Peyer's patch (tissue), 4 donors: ENCODE data around the gene PTPRM. TPM values are rescaled to one million over a fixed set of nuclear protein-coding genes. Genes with fewer than 3 reads are reported as not detected.

ENCODE experiments used
- DNase-seq, 3 donors: peaks; one replicate each; pipeline ENCODE4 v3.0.0-alpha.2; 2017 to 2019
- H3K27ac ChIP-seq, 4 donors: fragments of 200-600 bp; sonication (generic); one replicate each; pipeline ENCODE4 v1.5.1; 2016 to 2019
- H3K27me3 ChIP-seq, 2 donors: fragments of 200-600 bp; sonication (generic); one replicate each; pipeline ENCODE4 v1.5.1; 2019
- H3K36me3 ChIP-seq, 3 donors: fragments of 200-600 bp; sonication (generic); one replicate each; pipeline ENCODE4 v1.5.1; 2016 to 2019
- H3K4me1 ChIP-seq, 4 donors: fragments of 200-600 bp; sonication (generic); one replicate each; pipeline ENCODE4 v1.5.1; 2016 to 2019
- H3K4me3 ChIP-seq, 4 donors: fragments of 200-600 bp; sonication (generic); 1 replicate in 3 of 4; 2 replicates in 1 of 4; pipeline ENCODE4 v1.5.1; 2016 to 2019; ENCODE audit warnings: mild to moderate bottlenecking in 1 of 4
- H3K9me3 ChIP-seq, 4 donors: fragments of 200-600 bp; sonication (generic); one replicate each; pipeline ENCODE4 v1.5.1; 2016 to 2019; ENCODE audit warnings: mild to moderate bottlenecking in 1 of 4
- CTCF ChIP-seq, 6 experiments: fragments of 450-650 bp in 4 of 6; fragments of 200-600 bp in 2 of 6; sonication (generic) in 1 of 6; IDR thresholded peaks; one replicate each; pipeline ENCODE4 v1.5.1; 2017 to 2019; ENCODE audit warnings: antibody characterized with exemption in 6 of 6, mild to moderate bottlenecking in 3 of 6, moderate library complexity in 1 of 6
- POLR2A ChIP-seq, 2 donors: fragments of 450-650 bp; IDR thresholded peaks; one replicate each; pipeline ENCODE4 v1.5.1; 2017; ENCODE audit warnings: antibody characterized with exemption in 2 of 2, mild to moderate bottlenecking in 2 of 2, moderate library complexity in 2 of 2
- total RNA-seq, 4 donors: library from RNA; depleted of rRNA; stranded (reverse); fragments of >200 nt; gene quantifications; one replicate each; pipeline ENCODE4 v1.1.0, GENCODE V29; 2016

PTPRM gene
- total RNA-seq, 4 donors from 2014 or later, result 39.6 to 211 (median 80.3) TPM

DNA sequence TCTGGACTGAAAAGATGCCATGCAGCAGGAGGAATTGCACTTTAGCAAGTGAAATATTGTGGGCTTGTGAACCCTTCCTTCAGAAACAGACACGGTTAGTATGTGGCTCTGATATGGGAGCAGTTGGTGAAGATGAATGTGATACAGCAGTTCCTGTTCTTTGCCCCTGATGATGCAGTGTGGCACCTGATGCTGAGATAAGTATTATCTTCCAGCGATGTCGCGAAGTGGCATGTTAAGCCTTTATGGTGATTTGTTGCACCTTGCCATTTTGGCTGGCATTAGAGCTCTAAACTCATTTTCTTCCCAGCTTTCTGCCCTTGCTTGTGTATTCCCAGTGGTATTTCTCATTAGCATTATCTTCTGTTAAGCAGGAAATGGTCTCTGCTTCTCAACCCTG, 600.6 kb downstream of the PTPRM start:
- no peaks in the 10 kb centered on the region for H3K9me3 ChIP-seq
- no peaks in the 10 kb centered on the region for H3K36me3 ChIP-seq
- H3K4me1 ChIP-seq, result no peaks in the 10 kb centered on the region
- H3K27ac ChIP-seq, result no peak overlapping the region
- DNase-seq, result no peak
- no peak for TF ChIP-seq POLR2A (IDR thresholded peaks at IDR 0.05)
- no peak for TF ChIP-seq CTCF (IDR thresholded peaks at IDR 0.05)
- no peaks in the 10 kb centered on the region for H3K27me3 ChIP-seq
- no peak overlapping the region for H3K4me3 ChIP-seq

GRCh38 chr18:8169722-8170121, 602.6 kb downstream of the PTPRM start:
- no peak overlapping the region for H3K27ac ChIP-seq
- TF ChIP-seq POLR2A (IDR thresholded peaks at IDR 0.05) (no peak), CTCF (IDR thresholded peaks at IDR 0.05) (no peak)

DNA sequence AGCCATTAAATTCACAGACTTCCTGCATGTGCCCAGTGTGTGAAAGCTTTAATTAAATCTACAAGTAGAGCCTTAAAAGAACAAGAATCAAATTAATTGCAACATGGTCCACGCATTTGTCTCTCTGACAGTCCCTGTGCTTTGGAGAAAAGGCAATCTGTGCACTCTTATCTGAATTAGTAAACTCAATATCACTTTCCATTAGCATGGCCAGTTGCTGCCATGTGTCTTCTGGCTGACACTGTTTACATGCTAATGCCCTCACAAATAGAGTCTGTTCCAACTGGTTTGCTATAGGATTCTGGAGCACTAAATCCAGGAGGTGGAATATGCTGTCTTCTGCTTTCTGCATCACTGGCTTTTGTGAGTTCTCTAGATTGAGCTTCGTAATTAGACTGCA, 607.7 kb downstream of the PTPRM start:
- DNase-seq, result no peak
- H3K9me3 ChIP-seq, result no peaks in the 10 kb centered on the region
- H3K27me3 ChIP-seq, result no peaks in the 10 kb centered on the region
- peaks cover 0 to 4% (median 0%) of the 10 kb centered on the region in 4 donors for H3K4me1 ChIP-seq
- no peak overlapping the region for H3K4me3 ChIP-seq
- no peak for TF ChIP-seq POLR2A (IDR thresholded peaks at IDR 0.05)
- TF ChIP-seq CTCF (IDR thresholded peaks at IDR 0.05), result no peak
- no peaks in the 10 kb centered on the region for H3K36me3 ChIP-seq
- H3K27ac ChIP-seq, result no peak overlapping the region

More at GRCh38 chr18:8169722-8170121, 602.6 kb downstream of the PTPRM start:
- Histone ChIP-seq H3K36me3 (no peaks in the 10 kb centered on the region), H3K9me3 (no peaks in the 10 kb centered on the region), H3K27me3 (no peaks in the 10 kb centered on the region), H3K4me1 (no peaks in the 10 kb centered on the region), H3K4me3 (no peak overlapping the region)
- DNase-seq, result no peak

GRCh38 chr18:8175501-8176061, 608.5 kb downstream of the PTPRM start:
- Histone ChIP-seq H3K4me3 (no peak overlapping the region), H3K27me3 (no peaks in the 10 kb centered on the region), H3K36me3 (no peaks in the 10 kb centered on the region), H3K9me3 (no peaks in the 10 kb centered on the region), H3K4me1 (peaks cover 0 to 4% (median 0%) of the 10 kb centered on the region in 4 donors), H3K27ac (no peak overlapping the region)
- no peak for TF ChIP-seq CTCF (IDR thresholded peaks at IDR 0.05)
- DNase-seq, result no peak

- no peak overlapping the region for H3K27ac ChIP-seq
- TF ChIP-seq CTCF (IDR thresholded peaks at IDR 0.05) (no peak), POLR2A (IDR thresholded peaks at IDR 0.05) (no peak)
- no peaks in the 10 kb centered on the region for H3K9me3 ChIP-seq
- H3K27me3 ChIP-seq, result no peaks in the 10 kb centered on the region
- no peak for DNase-seq
- peaks cover 0 to 4% (median 0%) of the 10 kb centered on the region in 4 donors for H3K4me1 ChIP-seq
- H3K4me3 ChIP-seq, result no peak overlapping the region
- no peaks in the 10 kb centered on the region for H3K36me3 ChIP-seq
Measured at GRCh38 chr18:8176109-8176508, 609.0 kb downstream of the PTPRM start.

- H3K9me3 ChIP-seq, result no peaks in the 10 kb centered on the region
- no peak for DNase-seq
- peaks cover 0 to 4% (median 0%) of the 10 kb centered on the region in 4 donors for H3K4me1 ChIP-seq
- TF ChIP-seq POLR2A (IDR thresholded peaks at IDR 0.05) (no peak), CTCF (IDR thresholded peaks at IDR 0.05) (no peak)
- no peak overlapping the region for H3K4me3 ChIP-seq
- H3K36me3 ChIP-seq, result no peaks in the 10 kb centered on the region
- no peaks in the 10 kb centered on the region for H3K27me3 ChIP-seq
- H3K27ac ChIP-seq, result no peak overlapping the region
Measured at GRCh38 chr18:8176554-8176953, 609.4 kb downstream of the PTPRM start.
